Mucosa of descending colon (tissue), 3 donors: ENCODE data around the gene RPS25. TPM values are rescaled to one million over a fixed set of nuclear protein-coding genes. Genes with fewer than 3 reads are reported as not detected.

Experiments used
- ATAC-seq: fragments of 200-7000 bp; cut with Tn5 transposase; one replicate; pipeline ENCODE4 v1.9.1; 2020; ENCODE audit warnings: mild to moderate bottlenecking, moderate library complexity
- DNase-seq, 3 donors: peaks; one replicate each; pipeline ENCODE4 v3.0.0-alpha.2; 2020
- H3K36me3 ChIP-seq: fragments of 200-600 bp; one replicate; pipeline ENCODE4 v1.8.0; 2021; ENCODE audit warnings: low read depth, mild to moderate bottlenecking
- H3K4me1 ChIP-seq: fragments of 200-600 bp; one replicate; pipeline ENCODE4 v1.8.0; 2021; ENCODE audit warnings: low read depth, mild to moderate bottlenecking
- H3K4me3 ChIP-seq: fragments of 200-600 bp; one replicate; pipeline ENCODE4 v1.8.0; 2021; ENCODE audit warnings: mild to moderate bottlenecking
- H3K9me3 ChIP-seq: fragments of 200-600 bp; one replicate; pipeline ENCODE4 v1.8.0; 2021; ENCODE audit warnings: mild to moderate bottlenecking
- CTCF ChIP-seq: fragments of 200-600 bp; IDR thresholded peaks from one replicate; pipeline ENCODE4 v1.8.0; 2022; ENCODE audit warnings: antibody characterized with exemption, mild to moderate bottlenecking
- intact Hi-C, 2 donors: fragments of 100-400 bp; cut with DNase I in 1 of 2; cut with micrococcal nuclease in 1 of 2; formaldehyde crosslinking; loops; one replicate each; pipeline versions ENCODE4 v1.11.0 to v1.11.1; 2022; cut with DNase I, micrococcal nuclease
- total RNA-seq, 3 donors: library from RNA; stranded (reverse); fragmentation: NEBNext Ultra II Directional in 2 of 3; extraction: Animal tissue kit (Norgen Biotek cat#: 25700) in 2 of 3; gene quantifications; one replicate each; pipeline versions ENCODE4 v1.2.1 to v1.2.4, GENCODE V29; 2021 to 2023
- donor health status: DM: no; HTN: no; CAD: no; lungs with moderate emphysema.
- donor health status: DM: no; HTN: no; CAD: no.
- donor health status: DM: no; HTN: yes; CAD: no.

Gene RPS25
- total RNA-seq, 3 donors from 2014 or later: 721 to 887 (median 781) TPM

- Histone ChIP-seq H3K9me3 (no peaks in the 10 kb centered on the region), H3K36me3 (no peaks in the 10 kb centered on the region), H3K4me1 (peaks cover 35% of the 10 kb centered on the region), H3K4me3 (no peak overlapping the region)
- no peak for ATAC-seq
- intact Hi-C loops: no loop called here
- TF ChIP-seq CTCF: no peak
- DNase-seq: no peak
Observed at GRCh38 chr11:119031912-119032280, 13.8 kb upstream of the RPS25 start.

- ATAC-seq: peak; percentile 93
- peak; percentile 99 to 100 (median 100) for DNase-seq
- H3K9me3 ChIP-seq: no peaks in the 10 kb centered on the region
- H3K4me3 ChIP-seq: peak within 1 kb of the TSS; percentile 51
- peak; percentile 88 for TF ChIP-seq CTCF
- peaks cover 38% of the 10 kb centered on the region for H3K4me1 ChIP-seq
- intact Hi-C loops: no loop called here
- H3K36me3 ChIP-seq: no peaks in the 10 kb centered on the region
Observed at GRCh38 chr11:119030329-119031047, 12.3 kb upstream of the RPS25 start, which contains the start of gene SLC37A4. Gene SLC37A4 (minus strand): TSS chr11:119030877.

- peaks cover 38% of the 10 kb centered on the region for H3K4me1 ChIP-seq
Observed at GRCh38 chr11:119030029-119030328, 11.8 kb upstream of the RPS25 start.

GRCh38 chr11:119029340-119030028 is 11.3 kb upstream of the RPS25 start:
- Histone ChIP-seq H3K4me3 (peak overlapping the region; percentile 51), H3K9me3 (no peaks in the 10 kb centered on the region), H3K4me1 (peaks cover 38% of the 10 kb centered on the region), H3K36me3 (no peaks in the 10 kb centered on the region)
- no peak for TF ChIP-seq CTCF
- DNase-seq: peak; percentile 71 to 85 (median 80)
- ATAC-seq: peak; percentile 70
- intact Hi-C loops: no loop called here

More at GRCh38 chr11:119030029-119030328, 11.8 kb upstream of the RPS25 start:
- Histone ChIP-seq H3K36me3 (no peaks in the 10 kb centered on the region), H3K4me3 (peak overlapping the region; percentile 51), H3K9me3 (no peaks in the 10 kb centered on the region)
- ATAC-seq (no peak), DNase-seq (no peak)
- intact Hi-C loops: no loop called here
- no peak for TF ChIP-seq CTCF

- H3K4me1 ChIP-seq: peaks cover 38% of the 10 kb centered on the region
- no peak for DNase-seq
- ATAC-seq: no peak
- H3K4me3 ChIP-seq: no peak overlapping the region
- intact Hi-C loops: no loop called here
- no peaks in the 10 kb centered on the region for H3K9me3 ChIP-seq
- TF ChIP-seq CTCF: no peak
- H3K36me3 ChIP-seq: no peaks in the 10 kb centered on the region
Observed at GRCh38 chr11:119029069-119029339, 10.9 kb upstream of the RPS25 start.
